K562 (cell line): ENCODE results near the gene LRP4. TPM values are rescaled to one million over a fixed set of nuclear protein-coding genes. Genes with fewer than 3 reads are reported as not detected.

ENCODE experiments used
- FOS ChIP-seq: IDR thresholded peaks from 3 replicates; pipeline ENCODE4 v1.6.1; 2011; ENCODE audit not compliant: insufficient read length; ENCODE audit errors: extremely low read depth
- HNRNPK ChIP-seq: fragments of 200-400 bp; formaldehyde crosslinking; IDR thresholded peaks from one replicate; pipeline ENCODE4 v1.6.1; 2018; ENCODE audit warnings: mild to moderate bottlenecking, low read depth, low read length; ENCODE audit not compliant: poor library complexity, severe bottlenecking
- HNRNPUL1 ChIP-seq: fragments of 200-400 bp; formaldehyde crosslinking; IDR thresholded peaks from 2 replicates; pipeline ENCODE4 v1.6.1; 2017; ENCODE audit warnings: low read length
- LEF1 ChIP-seq: fragments of 450-650 bp; IDR thresholded peaks from 2 replicates; pipeline ENCODE4 v1.6.1; 2016; ENCODE audit warnings: mild to moderate bottlenecking
- MAFF ChIP-seq: IDR thresholded peaks from 2 replicates; pipeline ENCODE4 v1.6.1; 2012; ENCODE audit warnings: low read length, improper control_type of control experiment
- MAFG ChIP-seq: fragments of 450-650 bp; conservative IDR thresholded peaks from 2 replicates; pipeline ENCODE4 v1.6.1; 2016; ENCODE audit warnings: missing genetic modification characterization, missing compliant biosample characterization
- MCM3 ChIP-seq: fragments of 450-650 bp; IDR thresholded peaks from 2 replicates; pipeline ENCODE4 v1.6.1; 2016
- NFXL1 ChIP-seq: fragments of 450-650 bp; formaldehyde crosslinking; IDR thresholded peaks from 2 replicates; pipeline ENCODE4 v1.4.0; 2021; ENCODE audit warnings: mild to moderate bottlenecking
- SMARCB1 ChIP-seq: IDR thresholded peaks from 2 replicates; pipeline ENCODE4 v1.6.1; 2011; ENCODE audit warnings: improper control_type of control experiment, low read depth; ENCODE audit not compliant: insufficient read length
- SMC3 ChIP-seq: conservative IDR thresholded peaks from 2 replicates; pipeline ENCODE4 v1.6.1; 2011; ENCODE audit warnings: low read depth, low read length, improper control_type of control experiment; ENCODE audit not compliant: insufficient read depth
- TFAP4 ChIP-seq: sonication (generic); formaldehyde crosslinking; IDR thresholded peaks from 2 replicates; pipeline ENCODE4 v1.8.0; 2022; ENCODE audit warnings: missing genetic modification reagents, mild to moderate bottlenecking, moderate library complexity, borderline replicate concordance
- TOE1 ChIP-seq, 2 experiments: fragments of 450-650 bp in 1 of 2; sonication (generic) in 1 of 2; formaldehyde crosslinking in 1 of 2; IDR thresholded peaks; 2 replicates each; pipeline versions ENCODE4 v1.7.1 to v1.8.0; 2016 to 2022; ENCODE audit warnings: borderline replicate concordance in 2 of 2, mild to moderate bottlenecking in 2 of 2, antibody characterized with exemption in 1 of 2, inconsistent platforms in 1 of 2, low read depth in 1 of 2, missing genetic modification reagents in 1 of 2, moderate library complexity in 1 of 2
- USF2 ChIP-seq: sonication (generic); formaldehyde crosslinking; IDR thresholded peaks from 2 replicates; pipeline ENCODE4 v1.5.0; 2020; ENCODE audit warnings: missing genetic modification reagents
- ZNF12 ChIP-seq: sonication (generic); formaldehyde crosslinking; IDR thresholded peaks from 2 replicates; pipeline ENCODE4 v1.4.0; 2020; ENCODE audit warnings: mild to moderate bottlenecking, missing genetic modification reagents
- ZNF121 ChIP-seq: sonication (generic); formaldehyde crosslinking; conservative IDR thresholded peaks from 2 replicates; pipeline ENCODE4 v1.8.0; 2022; ENCODE audit warnings: missing genetic modification reagents
- ZNF253 ChIP-seq: fragments of 250-450 bp; sonication (Bioruptor Pico); conservative IDR thresholded peaks from 2 replicates; pipeline ENCODE4 v1.6.1; 2021; ENCODE audit warnings: mild to moderate bottlenecking
- ZNF316 ChIP-seq: fragments of 450-650 bp; IDR thresholded peaks from 2 replicates; pipeline ENCODE4 v1.6.1; 2016
- ZNF395 ChIP-seq: fragments of 200-800 bp; sonication (Bioruptor generic); IDR thresholded peaks from 2 replicates; pipeline ENCODE4 v1.6.1; 2017; ENCODE audit warnings: missing genetic modification characterization, missing compliant biosample characterization
- ZNF507 ChIP-seq: conservative IDR thresholded peaks from 2 replicates; pipeline ENCODE4 v1.6.1; 2017; ENCODE audit warnings: missing genetic modification characterization, missing compliant biosample characterization
- ZNF518B ChIP-seq: fragments of 250-450 bp; sonication (Bioruptor Pico); IDR thresholded peaks from 2 replicates; pipeline ENCODE4 v1.5.0; 2021; ENCODE audit warnings: mild to moderate bottlenecking, moderate library complexity
- ZNF561 ChIP-seq: fragments of 450-650 bp; formaldehyde crosslinking; conservative IDR thresholded peaks from 2 replicates; pipeline ENCODE4 v1.4.0; 2020; ENCODE audit warnings: mild to moderate bottlenecking, moderate library complexity
- polyA plus RNA-seq, 8 experiments: library from polyadenylated mRNA; depleted of rRNA in 4 of 8; stranded (reverse) in 5 of 8; unstranded in 3 of 8; fragments of >200 nt; fragmentation: Nextera tagmentation in 2 of 8; fragmentation: Illumina TruSeq in 1 of 8; extraction: Ambion mirVana in 2 of 8; extraction: Trizol in 1 of 8; gene quantifications; 2 replicates each; pipeline versions ENCODE4 v1.2.1 to v1.2.3, GENCODE V29; 2011 to 2014; ENCODE audit warnings: inconsistent platforms in 1 of 8, missing spikeins in 1 of 8
- total RNA-seq, 7 experiments: library from RNA; depleted of rRNA in 6 of 7; stranded (reverse); fragments of >200 nt in 6 of 7; fragmentation: Illumina TruSeq in 2 of 7; extraction: Trizol in 2 of 7; gene quantifications; 2 replicates each; pipeline versions ENCODE4 v1.2.1 to v1.2.3, GENCODE V29; 2011 to 2021; ENCODE audit warnings: low replicate concordance in 1 of 7

LRP4 gene
- total and polyA plus RNA-seq, 9 of the 15 experiments (the other 6 are each of a cell fraction or from before 2014, with no cell fraction given): 0.04 to 0.54 (median 0.10) TPM

- TF ChIP-seq HNRNPUL1: no peak
- TF ChIP-seq ZNF253: no peak
- TF ChIP-seq SMARCB1: no peak
- no peak for TF ChIP-seq USF2 (CRISPR knock-in tag)
- TF ChIP-seq ZNF316: 0 out of 2 replicates have a peak, but pooled peaks have one; percentile 19
- TF ChIP-seq TFAP4 (CRISPR knock-in tag): no peak
- TF ChIP-seq SMC3: no peak
- TF ChIP-seq MAFF: peak; percentile 67
- no peak for TF ChIP-seq TOE1 (IDR thresholded peaks at IDR 0.05; ENCODE audit: borderline replicate concordance)
- TF ChIP-seq TOE1 (CRISPR knock-in tag; IDR thresholded peaks at IDR 0.05; ENCODE audit: borderline replicate concordance, low read depth): no peak
- TF ChIP-seq ZNF507: no peak
- no peak for TF ChIP-seq FOS
- TF ChIP-seq ZNF121: no peak
- no peak for TF ChIP-seq ZNF561
- TF ChIP-seq ZNF395: no peak; the same call in 1 of the 2 replicates
- no peak for TF ChIP-seq LEF1
- TF ChIP-seq ZNF518B (CRISPR knock-in tag): no peak
- TF ChIP-seq ZNF12 (CRISPR knock-in tag): no peak
- peak; percentile 73 for TF ChIP-seq MAFG
- no peak for TF ChIP-seq MCM3
- TF ChIP-seq NFXL1: no peak
- no peak for TF ChIP-seq HNRNPK
Measured at GRCh38 chr11:46832511-46833214, 85.7 kb downstream of the LRP4 start (continued).
